HL-60 (cell line): ENCODE results near the gene SLA2.

Experiments
- CTCF ChIP-seq: IDR thresholded peaks from one replicate; pipeline ENCODE4 v1.5.1; 2011; ENCODE audit warnings: low read length, control low read depth, inconsistent platforms; ENCODE audit not compliant: insufficient read depth
- POLR2AphosphoS5 ChIP-seq: IDR thresholded peaks from 2 replicates; pipeline ENCODE4 v1.6.1; 2012; ENCODE audit warnings: low read depth
- REST ChIP-seq: IDR thresholded peaks from 2 replicates; pipeline ENCODE4 v1.6.1; 2012; ENCODE audit warnings: low read depth; ENCODE audit not compliant: insufficient replicate concordance

- TF ChIP-seq POLR2AphosphoS5 (no peak), CTCF (no peak), REST (no peak)
Observed at GRCh38 chr20:36676701-36677421, 30.9 kb upstream of the SLA2 start.
